ENCODE measurements around the gene CFAP57. TPM values are rescaled to one million over a fixed set of nuclear protein-coding genes. Genes with fewer than 3 reads are reported as not detected.

CFAP57 gene
- total and polyA plus RNA-seq, 9 of the 15 experiments (the other 6 are each of a cell fraction or from before 2014, with no cell fraction given), result 0.04 to 0.22 (median 0.07) TPM; not detected in 3

- TF ChIP-seq ESRRB (CRISPR knock-in tag; IDR thresholded peaks at IDR 0.05; ENCODE audit: borderline replicate concordance) (no peak), PHTF2 (CRISPR knock-in tag; IDR thresholded peaks at IDR 0.05) (no peak), REST (IDR thresholded peaks at IDR 0.05; ENCODE audit: borderline replicate concordance) (no peak), REST (CRISPR knock-in tag; IDR thresholded peaks at IDR 0.05; ENCODE audit: low read depth) (no peak), ZNF395 (CRISPR knock-in tag; IDR thresholded peaks at IDR 0.05) (no peak), PYGO2 (tag; IDR thresholded peaks at IDR 0.05) (no peak), DNMT1 (IDR thresholded peaks at IDR 0.05) (no peak), ZNF263 (CRISPR knock-in tag; IDR thresholded peaks at IDR 0.05; ENCODE audit: borderline replicate concordance) (no peak), SOX6 (IDR thresholded peaks at IDR 0.05) (peak; percentile 97), ZBTB33 (CRISPR knock-in tag; IDR thresholded peaks at IDR 0.05) (no peak), U2AF2 (optimal IDR thresholded peaks at IDR 0.05; ENCODE audit: low read depth, low read length) (no peak), ETS1 (conservative IDR thresholded peaks at IDR 0.05; ENCODE audit: control insufficient read depth, low read depth, low read length) (no peak), SMARCA5 (IDR thresholded peaks at IDR 0.05) (no peak), HES1 (IDR thresholded peaks at IDR 0.05; ENCODE audit: low read depth) (no peak), ZNF140 (CRISPR knock-in tag; IDR thresholded peaks at IDR 0.05) (no peak), TRIM24 (IDR thresholded peaks at IDR 0.05) (no peak), KAT8 (IDR thresholded peaks at IDR 0.05; ENCODE audit: low read depth) (no peak)
Observed at GRCh38 chr1:43134068-43134467, 38.1 kb upstream of the CFAP57 start (continued).

All from K562 (cell line).